ENCODE results near the gene LDLRAD4.

Gene LDLRAD4

GRCh38 chr18:13527256-13527655 is 308.7 kb downstream of the LDLRAD4 start:
- DNase-seq: no peak

GRCh38 chr18:13527730-13528129 is 309.2 kb downstream of the LDLRAD4 start:
- DNase-seq: no peak

GRCh38 chr18:13528739-13529392 is 310.3 kb downstream of the LDLRAD4 start:
- DNase-seq: no peak

GRCh38 chr18:13530033-13530878 is 311.7 kb downstream of the LDLRAD4 start:
- DNase-seq: no peak

- DNase-seq: peak in 1 of 2 donors; percentile 21
Observed at GRCh38 chr18:13530879-13531387, 312.4 kb downstream of the LDLRAD4 start.

- DNase-seq: no peak
Observed at GRCh38 chr18:13531681-13532325, 313.2 kb downstream of the LDLRAD4 start.

- no peak for DNase-seq
Observed at GRCh38 chr18:13532406-13533075, 314.0 kb downstream of the LDLRAD4 start.

GRCh38 chr18:13534631-13535030 is 316.1 kb downstream of the LDLRAD4 start:
- no peak for DNase-seq

- no peak for DNase-seq
Observed at GRCh38 chr18:13536578-13536977, 318.0 kb downstream of the LDLRAD4 start.

- DNase-seq: no peak
Observed at GRCh38 chr18:13537022-13537780, 318.6 kb downstream of the LDLRAD4 start.

GRCh38 chr18:13538630-13539029 is 320.1 kb downstream of the LDLRAD4 start:
- no peak for DNase-seq

GRCh38 chr18:13539050-13539449 is 320.5 kb downstream of the LDLRAD4 start:
- DNase-seq: no peak

- DNase-seq: no peak
Observed at GRCh38 chr18:13539843-13540476, 321.4 kb downstream of the LDLRAD4 start.

GRCh38 chr18:13540477-13541182 is 322.1 kb downstream of the LDLRAD4 start:
- DNase-seq: peak in 1 of 2 donors; percentile 6

- DNase-seq: no peak
Observed at GRCh38 chr18:13541621-13542519, 323.3 kb downstream of the LDLRAD4 start.

GRCh38 chr18:13542520-13542847 is 323.9 kb downstream of the LDLRAD4 start:
- no peak for DNase-seq

GRCh38 chr18:13543144-13543543 is 324.6 kb downstream of the LDLRAD4 start:
- DNase-seq: no peak

GRCh38 chr18:13543811-13544732 is 325.5 kb downstream of the LDLRAD4 start:
- no peak for DNase-seq

GRCh38 chr18:13544953-13545352 is 326.4 kb downstream of the LDLRAD4 start:
- no peak for DNase-seq

Measured in activated CD4-positive, alpha-beta T cell treated with anti-CD3 and anti-CD28 coated beads for 4 hours (primary cell).